ENCODE results near the gene FOXP1. TPM values are rescaled to one million over a fixed set of nuclear protein-coding genes. Genes with fewer than 3 reads are reported as not detected.

The FOXP1 gene
- total and polyA plus RNA-seq, 2 donors, result 26.1 to 42.3 TPM

- peak overlapping the region in 1 of 2 donors; percentile 34 for H3K27ac ChIP-seq (ENCODE audit: low read depth in 1 of 2, low read length in 1 of 2)
- no peaks in the 10 kb centered on the region for H3K36me3 ChIP-seq (ENCODE audit: control insufficient read depth in 2 of 2, insufficient read depth in 2 of 2, low read length in 1 of 2)
- peaks cover 8 to 10% of the 10 kb centered on the region in 2 donors for H3K4me1 ChIP-seq (ENCODE audit: control insufficient read depth in 2 of 2, insufficient read depth in 2 of 2, low read length in 2 of 2)
- no peaks in the 10 kb centered on the region for H3K27me3 ChIP-seq (ENCODE audit: control insufficient read depth in 2 of 2, insufficient read depth in 1 of 2, low read length in 1 of 2)
- WGBS, result 93% methylated on average over 7 of the region's 7 CpGs
- no peaks in the 10 kb centered on the region for H3K9me3 ChIP-seq (ENCODE audit: control insufficient read depth in 2 of 2, insufficient read depth in 1 of 2, low read length in 1 of 2)
- DNase-seq (ENCODE audit: low read depth in 6 of 9, low spot score in 9 of 9), result no peak
- no peak overlapping the region for H3K4me3 ChIP-seq (ENCODE audit: low read length in 2 of 2)
Observed at GRCh38 chr3:71229905-71230657, 353.4 kb downstream of the FOXP1 start.

GRCh38 chr3:71228156-71228866 lies 355.2 kb downstream of the FOXP1 start:
- no peak for DNase-seq (ENCODE audit: low read depth in 6 of 9, low spot score in 9 of 9)
- WGBS, result 94% methylated on average over 9 of the region's 9 CpGs
- H3K27me3 ChIP-seq (ENCODE audit: control insufficient read depth in 2 of 2, insufficient read depth in 1 of 2, low read length in 1 of 2), result no peaks in the 10 kb centered on the region
- H3K4me3 ChIP-seq (ENCODE audit: low read length in 2 of 2), result no peak overlapping the region
- H3K9me3 ChIP-seq (ENCODE audit: control insufficient read depth in 2 of 2, insufficient read depth in 1 of 2, low read length in 1 of 2), result no peaks in the 10 kb centered on the region
- H3K36me3 ChIP-seq (ENCODE audit: control insufficient read depth in 2 of 2, insufficient read depth in 2 of 2, low read length in 1 of 2), result no peaks in the 10 kb centered on the region
- no peak overlapping the region for H3K27ac ChIP-seq (ENCODE audit: low read depth in 1 of 2, low read length in 1 of 2)
- peaks cover 8 to 10% of the 10 kb centered on the region in 2 donors for H3K4me1 ChIP-seq (ENCODE audit: control insufficient read depth in 2 of 2, insufficient read depth in 2 of 2, low read length in 2 of 2)

GRCh38 chr3:71227270-71227661 lies 356.3 kb downstream of the FOXP1 start:
- H3K4me3 ChIP-seq (ENCODE audit: low read length in 2 of 2), result no peak overlapping the region
- H3K4me1 ChIP-seq (ENCODE audit: control insufficient read depth in 2 of 2, insufficient read depth in 2 of 2, low read length in 2 of 2), result peaks cover 8 to 10% of the 10 kb centered on the region in 2 donors
- 80% methylated on average over 6 of the region's 6 CpGs for WGBS

GRCh38 chr3:71226565-71227269 lies 356.8 kb downstream of the FOXP1 start:
- DNase-seq (ENCODE audit: low read depth in 6 of 9, low spot score in 9 of 9), result peak in 4 of 9 donors; percentile 4 to 43 (median 26)
- Histone ChIP-seq H3K4me3 (ENCODE audit: low read length in 2 of 2) (no peak overlapping the region), H3K9me3 (ENCODE audit: control insufficient read depth in 2 of 2, insufficient read depth in 1 of 2, low read length in 1 of 2) (no peaks in the 10 kb centered on the region), H3K36me3 (ENCODE audit: control insufficient read depth in 2 of 2, insufficient read depth in 2 of 2, low read length in 1 of 2) (no peaks in the 10 kb centered on the region), H3K27ac (ENCODE audit: low read depth in 1 of 2, low read length in 1 of 2) (peak overlapping the region in 1 of 2 donors; percentile 3), H3K4me1 (ENCODE audit: control insufficient read depth in 2 of 2, insufficient read depth in 2 of 2, low read length in 2 of 2) (peaks cover 8 to 10% of the 10 kb centered on the region in 2 donors), H3K27me3 (ENCODE audit: control insufficient read depth in 2 of 2, insufficient read depth in 1 of 2, low read length in 1 of 2) (no peaks in the 10 kb centered on the region)
- 45% methylated on average over 21 of the region's 21 CpGs for WGBS

More at GRCh38 chr3:71227270-71227661, 356.3 kb downstream of the FOXP1 start:
- H3K36me3 ChIP-seq (ENCODE audit: control insufficient read depth in 2 of 2, insufficient read depth in 2 of 2, low read length in 1 of 2), result no peaks in the 10 kb centered on the region
- H3K27me3 ChIP-seq (ENCODE audit: control insufficient read depth in 2 of 2, insufficient read depth in 1 of 2, low read length in 1 of 2), result no peaks in the 10 kb centered on the region
- no peak overlapping the region for H3K27ac ChIP-seq (ENCODE audit: low read depth in 1 of 2, low read length in 1 of 2)
- DNase-seq (ENCODE audit: low read depth in 6 of 9, low spot score in 9 of 9), result no peak
- no peaks in the 10 kb centered on the region for H3K9me3 ChIP-seq (ENCODE audit: control insufficient read depth in 2 of 2, insufficient read depth in 1 of 2, low read length in 1 of 2)

- H3K36me3 ChIP-seq (ENCODE audit: control insufficient read depth in 2 of 2, insufficient read depth in 2 of 2, low read length in 1 of 2), result no peaks in the 10 kb centered on the region
- H3K9me3 ChIP-seq (ENCODE audit: control insufficient read depth in 2 of 2, insufficient read depth in 1 of 2, low read length in 1 of 2), result no peaks in the 10 kb centered on the region
- peak overlapping the region; percentile 11 to 15 for H3K27ac ChIP-seq (ENCODE audit: low read depth in 1 of 2, low read length in 1 of 2)
- H3K4me1 ChIP-seq (ENCODE audit: control insufficient read depth in 2 of 2, insufficient read depth in 2 of 2, low read length in 2 of 2), result peaks cover 8 to 10% of the 10 kb centered on the region in 2 donors
- H3K27me3 ChIP-seq (ENCODE audit: control insufficient read depth in 2 of 2, insufficient read depth in 1 of 2, low read length in 1 of 2), result no peaks in the 10 kb centered on the region
- no peak overlapping the region for H3K4me3 ChIP-seq (ENCODE audit: low read length in 2 of 2)
- 94% methylated on average over 4 of the region's 4 CpGs for WGBS
- no peak for DNase-seq (ENCODE audit: low read depth in 6 of 9, low spot score in 9 of 9)
Observed at GRCh38 chr3:71225951-71226564, 357.5 kb downstream of the FOXP1 start.

- no peaks in the 10 kb centered on the region for H3K9me3 ChIP-seq (ENCODE audit: control insufficient read depth in 2 of 2, insufficient read depth in 1 of 2, low read length in 1 of 2)
- H3K27ac ChIP-seq (ENCODE audit: low read depth in 1 of 2, low read length in 1 of 2), result no peak overlapping the region
- peaks cover 8% of the 10 kb centered on the region in 2 donors for H3K4me1 ChIP-seq (ENCODE audit: control insufficient read depth in 2 of 2, insufficient read depth in 2 of 2, low read length in 2 of 2)
- WGBS, result 96% methylated on average over 7 of the region's 7 CpGs
- H3K27me3 ChIP-seq (ENCODE audit: control insufficient read depth in 2 of 2, insufficient read depth in 1 of 2, low read length in 1 of 2), result no peaks in the 10 kb centered on the region
- H3K36me3 ChIP-seq (ENCODE audit: control insufficient read depth in 2 of 2, insufficient read depth in 2 of 2, low read length in 1 of 2), result no peaks in the 10 kb centered on the region
- DNase-seq (ENCODE audit: low read depth in 6 of 9, low spot score in 9 of 9), result no peak
- no peak overlapping the region for H3K4me3 ChIP-seq (ENCODE audit: low read length in 2 of 2)
Observed at GRCh38 chr3:71225002-71225684, 358.4 kb downstream of the FOXP1 start.

- Histone ChIP-seq H3K4me3 (ENCODE audit: low read length in 2 of 2) (no peak overlapping the region), H3K36me3 (ENCODE audit: control insufficient read depth in 2 of 2, insufficient read depth in 2 of 2, low read length in 1 of 2) (no peaks in the 10 kb centered on the region), H3K4me1 (ENCODE audit: control insufficient read depth in 2 of 2, insufficient read depth in 2 of 2, low read length in 2 of 2) (no peaks in the 10 kb centered on the region), H3K27ac (ENCODE audit: low read depth in 1 of 2, low read length in 1 of 2) (no peak overlapping the region), H3K9me3 (ENCODE audit: control insufficient read depth in 2 of 2, insufficient read depth in 1 of 2, low read length in 1 of 2) (no peaks in the 10 kb centered on the region), H3K27me3 (ENCODE audit: control insufficient read depth in 2 of 2, insufficient read depth in 1 of 2, low read length in 1 of 2) (no peaks in the 10 kb centered on the region)
- no peak for DNase-seq (ENCODE audit: low read depth in 6 of 9, low spot score in 9 of 9)
- WGBS, result 97% methylated on average over 7 of the region's 7 CpGs
Observed at GRCh38 chr3:71219744-71220638, 363.5 kb downstream of the FOXP1 start.

- no peaks in the 10 kb centered on the region for H3K36me3 ChIP-seq (ENCODE audit: control insufficient read depth in 2 of 2, insufficient read depth in 2 of 2, low read length in 1 of 2)
- DNase-seq (ENCODE audit: low read depth in 6 of 9, low spot score in 9 of 9), result no peak
- H3K4me1 ChIP-seq (ENCODE audit: control insufficient read depth in 2 of 2, insufficient read depth in 2 of 2, low read length in 2 of 2), result no peaks in the 10 kb centered on the region
- H3K9me3 ChIP-seq (ENCODE audit: control insufficient read depth in 2 of 2, insufficient read depth in 1 of 2, low read length in 1 of 2), result no peaks in the 10 kb centered on the region
- H3K4me3 ChIP-seq (ENCODE audit: low read length in 2 of 2), result no peak overlapping the region
- H3K27ac ChIP-seq (ENCODE audit: low read depth in 1 of 2, low read length in 1 of 2), result no peak overlapping the region
- 99% methylated on average over 5 of the region's 5 CpGs for WGBS
- H3K27me3 ChIP-seq (ENCODE audit: control insufficient read depth in 2 of 2, insufficient read depth in 1 of 2, low read length in 1 of 2), result no peaks in the 10 kb centered on the region
Observed at GRCh38 chr3:71218508-71218907, 365.0 kb downstream of the FOXP1 start.
